ENCODE results near the gene ZDHHC17.

The ZDHHC17 gene

GRCh38 chr12:76901628-76902380 lies 137.9 kb downstream of the ZDHHC17 start:
- DNase-seq (ENCODE audit: low read depth): no peak
- no peak overlapping the region for H3K4me3 ChIP-seq (ENCODE audit: low read depth, low read length)
- TF ChIP-seq, protein P1, sequence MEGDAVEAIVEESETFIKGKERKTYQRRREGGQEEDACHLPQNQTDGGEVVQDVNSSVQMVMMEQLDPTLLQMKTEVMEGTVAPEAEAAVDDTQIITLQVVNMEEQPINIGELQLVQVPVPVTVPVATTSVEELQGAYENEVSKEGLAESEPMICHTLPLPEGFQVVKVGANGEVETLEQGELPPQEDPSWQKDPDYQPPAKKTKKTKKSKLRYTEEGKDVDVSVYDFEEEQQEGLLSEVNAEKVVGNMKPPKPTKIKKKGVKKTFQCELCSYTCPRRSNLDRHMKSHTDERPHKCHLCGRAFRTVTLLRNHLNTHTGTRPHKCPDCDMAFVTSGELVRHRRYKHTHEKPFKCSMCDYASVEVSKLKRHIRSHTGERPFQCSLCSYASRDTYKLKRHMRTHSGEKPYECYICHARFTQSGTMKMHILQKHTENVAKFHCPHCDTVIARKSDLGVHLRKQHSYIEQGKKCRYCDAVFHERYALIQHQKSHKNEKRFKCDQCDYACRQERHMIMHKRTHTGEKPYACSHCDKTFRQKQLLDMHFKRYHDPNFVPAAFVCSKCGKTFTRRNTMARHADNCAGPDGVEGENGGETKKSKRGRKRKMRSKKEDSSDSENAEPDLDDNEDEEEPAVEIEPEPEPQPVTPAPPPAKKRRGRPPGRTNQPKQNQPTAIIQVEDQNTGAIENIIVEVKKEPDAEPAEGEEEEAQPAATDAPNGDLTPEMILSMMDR (IDR thresholded peaks at IDR 0.05; ENCODE audit: control insufficient read depth, extremely low read depth, insufficient read depth): no peak

Data from LNCaP clone FGC (cell line).